B cell (primary cell): ENCODE results near the gene MAML2.

ENCODE experiments used
- CTCF ChIP-seq: fragments of 200-600 bp; IDR thresholded peaks from one replicate; pipeline ENCODE4 v1.8.0; 2022; ENCODE audit warnings: antibody characterized with exemption, mild to moderate bottlenecking
- EZH2 ChIP-seq: IDR thresholded peaks from 2 replicates; pipeline ENCODE4 v1.6.1; 2012; ENCODE audit warnings: borderline replicate concordance, low read depth, mild to moderate bottlenecking, moderate library complexity, low read length; ENCODE audit not compliant: insufficient read depth, poor library complexity, severe bottlenecking

- no peak for TF ChIP-seq CTCF
- TF ChIP-seq EZH2: no peak
These were observed 2.5 kb downstream of the MAML2 start for GRCh38 chr11:96340555-96340885.
